Thyroid gland (tissue), 4 donors: ENCODE results near the gene NDUFAF5. TPM values are rescaled to one million over a fixed set of nuclear protein-coding genes. Genes with fewer than 3 reads are reported as not detected.

Experiments
- DNase-seq, 2 donors: peaks; one replicate each; pipeline ENCODE4 v3.0.0-alpha.2; 2019
- H3K27ac ChIP-seq, 3 donors: fragments of 200-600 bp; sonication (generic); 1 replicate in 2 of 3; 2 replicates in 1 of 3; pipeline ENCODE4 v1.5.1; 2016 to 2019; ENCODE audit warnings: mild to moderate bottlenecking in 1 of 3, moderate library complexity in 1 of 3
- H3K27me3 ChIP-seq: fragments of 200-600 bp; sonication (generic); one replicate; pipeline ENCODE4 v1.5.1; 2019
- H3K36me3 ChIP-seq, 2 donors: fragments of 200-600 bp; sonication (generic); one replicate each; pipeline ENCODE4 v1.5.1; 2016 to 2019
- H3K4me1 ChIP-seq, 2 donors: fragments of 200-600 bp; sonication (generic); one replicate each; pipeline ENCODE4 v1.5.1; 2017 to 2019
- H3K4me3 ChIP-seq, 3 donors: fragments of 200-600 bp; sonication (generic); replicated peaks in 1 of 3; 1 replicate in 2 of 3; 2 replicates in 1 of 3; pipeline ENCODE4 v1.5.1; 2016; ENCODE audit warnings: mild to moderate bottlenecking in 1 of 3
- H3K9me3 ChIP-seq: fragments of 200-600 bp; sonication (generic); one replicate; pipeline ENCODE4 v1.5.1; 2017
- POLR2A ChIP-seq, 2 donors: fragments of 450-650 bp; IDR thresholded peaks; one replicate each; pipeline ENCODE4 v1.6.1; 2017; ENCODE audit warnings: antibody characterized with exemption in 2 of 2, mild to moderate bottlenecking in 2 of 2, moderate library complexity in 1 of 2
- WGBS, 2 donors: methylation state at CpG; one replicate each; pipeline ENCODE4 v1.1.5; 2017; 5-methylcytosine and 5-hydroxymethylcytosine counted together
- intact Hi-C: fragments of 100-400 bp; cut with DNase I; formaldehyde crosslinking; loops from one replicate; pipeline ENCODE4 v1.15.1; 2023
- total RNA-seq, 4 donors: library from RNA; depleted of rRNA; stranded (reverse); fragments of >200 nt; gene quantifications; one replicate each; pipeline ENCODE4 v1.2.3, GENCODE V29; 2016
- TF ChIP-seq, protein P1 (sequence below), 6 experiments: fragments of 200-600 bp in 3 of 6; fragments of 450-650 bp in 3 of 6; sonication (generic) in 3 of 6; IDR thresholded peaks; one replicate each; pipeline ENCODE4 v1.5.1; 2016 to 2019; ENCODE audit warnings: antibody characterized with exemption in 6 of 6, mild to moderate bottlenecking in 2 of 6, inconsistent platforms in 1 of 6, moderate library complexity in 1 of 6

Gene NDUFAF5
- total RNA-seq, 4 donors from 2014 or later, result 11.9 to 15.7 (median 14.7) TPM

DNA sequence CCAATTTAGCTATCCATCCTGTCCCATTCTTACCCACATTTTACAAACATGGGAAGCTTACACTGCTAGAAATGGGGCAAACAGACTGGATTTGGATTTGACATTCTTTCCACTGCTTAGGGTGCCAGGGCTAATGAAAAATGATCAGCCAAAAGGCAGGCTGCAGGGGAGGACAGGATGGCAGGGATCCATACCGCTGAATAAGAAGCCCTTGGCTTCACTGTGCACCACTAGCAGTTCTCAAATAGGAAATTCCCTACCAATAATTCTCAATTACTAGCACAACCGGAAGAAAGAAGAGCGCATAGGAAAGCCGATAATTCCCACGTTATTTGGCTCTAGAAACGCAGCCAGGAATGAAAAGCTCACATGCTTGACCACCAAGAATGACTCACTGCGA is 73.1 kb downstream of the NDUFAF5 start:
- no peaks in the 10 kb centered on the region for H3K9me3 ChIP-seq
- H3K4me3 ChIP-seq, result no peak overlapping the region
- DNase-seq, result no peak
- TF ChIP-seq, protein P1, sequence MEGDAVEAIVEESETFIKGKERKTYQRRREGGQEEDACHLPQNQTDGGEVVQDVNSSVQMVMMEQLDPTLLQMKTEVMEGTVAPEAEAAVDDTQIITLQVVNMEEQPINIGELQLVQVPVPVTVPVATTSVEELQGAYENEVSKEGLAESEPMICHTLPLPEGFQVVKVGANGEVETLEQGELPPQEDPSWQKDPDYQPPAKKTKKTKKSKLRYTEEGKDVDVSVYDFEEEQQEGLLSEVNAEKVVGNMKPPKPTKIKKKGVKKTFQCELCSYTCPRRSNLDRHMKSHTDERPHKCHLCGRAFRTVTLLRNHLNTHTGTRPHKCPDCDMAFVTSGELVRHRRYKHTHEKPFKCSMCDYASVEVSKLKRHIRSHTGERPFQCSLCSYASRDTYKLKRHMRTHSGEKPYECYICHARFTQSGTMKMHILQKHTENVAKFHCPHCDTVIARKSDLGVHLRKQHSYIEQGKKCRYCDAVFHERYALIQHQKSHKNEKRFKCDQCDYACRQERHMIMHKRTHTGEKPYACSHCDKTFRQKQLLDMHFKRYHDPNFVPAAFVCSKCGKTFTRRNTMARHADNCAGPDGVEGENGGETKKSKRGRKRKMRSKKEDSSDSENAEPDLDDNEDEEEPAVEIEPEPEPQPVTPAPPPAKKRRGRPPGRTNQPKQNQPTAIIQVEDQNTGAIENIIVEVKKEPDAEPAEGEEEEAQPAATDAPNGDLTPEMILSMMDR (IDR thresholded peaks at IDR 0.05), result no peak
- no peak for TF ChIP-seq POLR2A (IDR thresholded peaks at IDR 0.05)
- H3K27ac ChIP-seq, result no peak overlapping the region
- 84 to 90% methylated on average over 7 of the region's 7 CpGs for WGBS, 2 donors
- H3K27me3 ChIP-seq, result no peaks in the 10 kb centered on the region
- intact Hi-C loops, result no loop called here
- no peaks in the 10 kb centered on the region for H3K36me3 ChIP-seq
- no peaks in the 10 kb centered on the region for H3K4me1 ChIP-seq

DNA sequence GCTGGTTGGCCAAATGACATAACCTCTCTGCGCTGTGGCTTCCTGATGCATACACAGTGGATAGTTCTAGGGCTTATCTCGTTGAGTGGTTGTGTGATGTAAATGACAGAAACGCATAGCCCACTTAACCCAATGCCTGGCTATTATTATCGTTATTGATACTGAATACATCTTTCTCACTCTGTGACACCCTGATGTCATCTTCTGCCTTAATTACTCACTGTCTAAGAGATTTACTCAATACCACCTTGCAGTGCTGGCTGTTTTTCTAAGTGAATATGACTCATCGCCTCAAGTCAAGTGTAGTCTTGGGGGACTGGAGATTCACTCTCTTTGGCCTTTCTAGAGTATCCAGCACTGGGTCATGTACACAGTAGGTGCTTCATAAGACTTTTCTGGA is 73.6 kb downstream of the NDUFAF5 start:
- TF ChIP-seq POLR2A (IDR thresholded peaks at IDR 0.05), result no peak
- TF ChIP-seq, protein P1 (IDR thresholded peaks at IDR 0.05), result no peak
- Histone ChIP-seq H3K27ac (no peak overlapping the region), H3K9me3 (no peaks in the 10 kb centered on the region), H3K27me3 (no peaks in the 10 kb centered on the region), H3K36me3 (no peaks in the 10 kb centered on the region), H3K4me1 (no peaks in the 10 kb centered on the region), H3K4me3 (no peak overlapping the region)
- intact Hi-C loops, result no loop called here
- DNase-seq, result no peak
- 95% methylated on average over 5 of the region's 5 CpGs for WGBS, 2 donors

DNA sequence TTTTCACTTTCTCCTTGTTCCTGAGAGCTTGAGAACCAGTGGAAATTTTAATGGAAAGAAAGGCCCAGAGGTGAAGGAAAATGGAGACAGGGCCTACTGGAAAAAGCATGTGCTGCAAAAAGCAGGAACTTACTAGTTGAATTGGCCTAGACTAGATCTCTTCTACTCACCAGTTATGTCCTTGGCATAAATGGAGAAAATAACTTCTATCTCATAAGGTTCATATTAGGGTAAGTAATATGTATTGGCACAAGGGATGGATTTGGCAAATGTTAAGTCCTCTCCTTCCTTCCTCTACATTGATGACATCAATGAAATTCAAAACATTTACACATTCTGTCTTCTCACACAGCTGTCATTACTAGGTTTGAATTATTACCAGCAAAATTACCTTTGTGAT is 74.0 kb downstream of the NDUFAF5 start:
- no peak for DNase-seq
- Histone ChIP-seq H3K36me3 (no peaks in the 10 kb centered on the region), H3K4me1 (no peaks in the 10 kb centered on the region), H3K27ac (no peak overlapping the region), H3K4me3 (no peak overlapping the region), H3K9me3 (no peaks in the 10 kb centered on the region), H3K27me3 (no peaks in the 10 kb centered on the region)
- TF ChIP-seq, protein P1 (IDR thresholded peaks at IDR 0.05), result no peak
- TF ChIP-seq POLR2A (IDR thresholded peaks at IDR 0.05), result no peak
- intact Hi-C loops, result no loop called here

DNA sequence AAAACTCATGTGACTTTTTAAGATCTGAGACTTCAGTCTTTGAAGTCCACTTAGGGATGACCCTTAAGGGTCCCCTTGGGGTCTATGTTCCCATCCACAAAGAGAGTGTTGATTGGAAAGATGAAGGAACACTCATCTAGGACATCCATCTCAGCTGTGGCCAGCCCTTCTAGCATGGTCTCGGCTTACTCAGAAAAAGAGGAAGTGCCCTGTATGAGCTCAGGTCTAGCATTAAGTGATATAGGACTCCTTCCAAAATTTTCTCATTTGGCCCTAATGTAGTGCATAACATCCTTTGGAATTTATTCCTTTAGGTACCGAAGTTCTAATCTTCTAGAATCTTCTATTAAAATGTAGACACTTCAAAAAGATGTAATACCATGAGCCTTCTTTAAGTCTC is 77.4 kb downstream of the NDUFAF5 start:
- Histone ChIP-seq H3K36me3 (no peaks in the 10 kb centered on the region), H3K4me3 (no peak overlapping the region), H3K27ac (no peak overlapping the region), H3K4me1 (no peaks in the 10 kb centered on the region), H3K27me3 (no peaks in the 10 kb centered on the region), H3K9me3 (no peaks in the 10 kb centered on the region)
- intact Hi-C loops, result no loop called here
- WGBS, 2 donors, result 85 to 89% methylated on average over 2 of the region's 2 CpGs
- no peak for DNase-seq
- TF ChIP-seq, protein P1 (IDR thresholded peaks at IDR 0.05), result no peak
- TF ChIP-seq POLR2A (IDR thresholded peaks at IDR 0.05), result no peak

DNA sequence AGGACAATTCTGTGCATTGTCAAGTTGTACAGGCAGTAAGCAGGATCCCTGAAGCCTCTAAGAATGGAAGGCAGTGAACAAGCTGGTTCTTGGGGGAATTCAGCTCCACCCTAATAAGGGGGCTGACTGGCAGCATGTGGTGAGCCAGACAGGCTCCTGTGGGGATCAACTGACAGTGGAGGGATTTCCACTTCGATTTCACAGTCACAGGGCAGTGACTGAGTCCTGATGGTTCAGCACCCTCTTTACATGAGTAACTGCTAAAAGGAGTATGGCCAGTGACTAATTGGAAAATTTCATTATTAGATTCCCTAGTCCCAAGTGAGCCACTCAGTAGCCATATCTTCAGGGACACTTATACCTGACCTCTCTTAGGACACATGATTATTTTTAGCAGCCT is 78.4 kb downstream of the NDUFAF5 start:
- intact Hi-C loops, result no loop called here
- Histone ChIP-seq H3K27me3 (no peaks in the 10 kb centered on the region), H3K36me3 (no peaks in the 10 kb centered on the region), H3K4me3 (no peak overlapping the region), H3K4me1 (no peaks in the 10 kb centered on the region), H3K27ac (no peak overlapping the region), H3K9me3 (no peaks in the 10 kb centered on the region)
- no peak for DNase-seq
- no peak for TF ChIP-seq POLR2A (IDR thresholded peaks at IDR 0.05)
- TF ChIP-seq, protein P1 (IDR thresholded peaks at IDR 0.05), result no peak
- WGBS, 2 donors, result 40 to 89% methylated on average over 1 of the region's 1 CpG
